ENCODE data around the gene ERGIC1. TPM values are rescaled to one million over a fixed set of nuclear protein-coding genes. Genes with fewer than 3 reads are reported as not detected.

Gene ERGIC1
- total RNA-seq, 1 donor from 2014 or later: 177 TPM

- Histone ChIP-seq H3K27ac (no peak overlapping the region), H3K9me3 (no peaks in the 10 kb centered on the region), H3K36me3 (peaks cover 9% of the 10 kb centered on the region), H3K4me3 (no peak overlapping the region), H3K27me3 (ENCODE audit: low read depth) (no peaks in the 10 kb centered on the region), H3K4me1 (peaks cover 28% of the 10 kb centered on the region)
- ATAC-seq (no peak), DNase-seq (no peak)
- intact Hi-C loops (cut with DNase I): no loop called here
- no peak for TF ChIP-seq CTCF (IDR thresholded peaks at IDR 0.05)
These were observed 122.2 kb downstream of the ERGIC1 start for GRCh38 chr5:172956228-172956627.

- intact Hi-C loops (cut with DNase I): no loop called here
- H3K27me3 ChIP-seq (ENCODE audit: low read depth): no peaks in the 10 kb centered on the region
- ATAC-seq: no peak
- peaks cover 9% of the 10 kb centered on the region for H3K36me3 ChIP-seq
- H3K27ac ChIP-seq: no peak overlapping the region
- no peak for DNase-seq
- H3K4me3 ChIP-seq: no peak overlapping the region
- TF ChIP-seq CTCF (IDR thresholded peaks at IDR 0.05): no peak
- peaks cover 23% of the 10 kb centered on the region for H3K4me1 ChIP-seq
- no peaks in the 10 kb centered on the region for H3K9me3 ChIP-seq
These were observed 122.9 kb downstream of the ERGIC1 start for GRCh38 chr5:172956936-172957335.

- Histone ChIP-seq H3K4me3 (no peak overlapping the region), H3K27me3 (ENCODE audit: low read depth) (no peaks in the 10 kb centered on the region), H3K9me3 (no peaks in the 10 kb centered on the region), H3K27ac (no peak overlapping the region), H3K36me3 (peaks cover 12% of the 10 kb centered on the region), H3K4me1 (peaks cover 21% of the 10 kb centered on the region)
- intact Hi-C loops (cut with DNase I): no loop called here
- TF ChIP-seq CTCF (IDR thresholded peaks at IDR 0.05): no peak
- no peak for ATAC-seq
- DNase-seq: no peak
These were observed 123.4 kb downstream of the ERGIC1 start for GRCh38 chr5:172957458-172957857.

GRCh38 chr5:172958331-172959046, 124.4 kb downstream of the ERGIC1 start:
- peak overlapping the region; percentile 85 for H3K4me3 ChIP-seq
- H3K9me3 ChIP-seq: no peaks in the 10 kb centered on the region
- ATAC-seq (peak; percentile 95 to 96), DNase-seq (peak; percentile 82)
- TF ChIP-seq CTCF (IDR thresholded peaks at IDR 0.05): no peak
- H3K36me3 ChIP-seq: peaks cover 14% of the 10 kb centered on the region
- peaks cover 21% of the 10 kb centered on the region for H3K4me1 ChIP-seq
- intact Hi-C loops (cut with DNase I): no loop called here
- H3K27ac ChIP-seq: peak overlapping the region; percentile 88
- H3K27me3 ChIP-seq (ENCODE audit: low read depth): no peaks in the 10 kb centered on the region

- Histone ChIP-seq H3K36me3 (peaks cover 23% of the 10 kb centered on the region), H3K27ac (peak overlapping the region; percentile 88), H3K9me3 (no peaks in the 10 kb centered on the region), H3K27me3 (ENCODE audit: low read depth) (no peaks in the 10 kb centered on the region), H3K4me3 (peak overlapping the region; percentile 85), H3K4me1 (peaks cover 21% of the 10 kb centered on the region)
- ATAC-seq (no peak), DNase-seq (no peak)
- TF ChIP-seq CTCF (IDR thresholded peaks at IDR 0.05): no peak
- intact Hi-C loops (cut with DNase I): no loop called here
These were observed 126.1 kb downstream of the ERGIC1 start for GRCh38 chr5:172959824-172960799.
